ENCODE data around the gene CACNG8.

CACNG8 gene

GRCh38 chr19:53978975-53979801, 16.5 kb downstream of the CACNG8 start:
- H3K36me3 ChIP-seq (ENCODE audit: control insufficient read depth in 1 of 2, insufficient read depth in 2 of 2, low read depth in 1 of 2, low read length in 2 of 2), result no peaks in the 10 kb centered on the region
- no peak overlapping the region for H3K4me2 ChIP-seq (ENCODE audit: low read length, poor library complexity, severe bottlenecking)
- no peak overlapping the region for H2BK120ac ChIP-seq (ENCODE audit: low read depth, low read length)
- H3K9me3 ChIP-seq (ENCODE audit: control insufficient read depth, low read length), result peaks cover 2% of the 10 kb centered on the region
- peaks cover 18% of the 10 kb centered on the region for H3K4me1 ChIP-seq (ENCODE audit: control insufficient read depth, insufficient read depth, low read depth, low read length)
- H3K79me1 ChIP-seq (replicated peaks; ENCODE audit: low read length, poor library complexity, severe bottlenecking), result no peaks in the 10 kb centered on the region
- no peak overlapping the region for H3K23ac ChIP-seq (ENCODE audit: low read length in 2 of 2)
- H3K4me3 ChIP-seq (ENCODE audit: insufficient read depth in 1 of 2, low read depth in 1 of 2, low read length in 2 of 2), result peak overlapping the region in 1 of 2 experiments; percentile 53
- no peak overlapping the region for H3K27ac ChIP-seq (ENCODE audit: low read length, poor library complexity, severe bottlenecking)
- no peak overlapping the region for H2AFZ ChIP-seq (ENCODE audit: low read depth, low read length)
- H3K14ac ChIP-seq (ENCODE audit: low read length in 2 of 2), result no peak overlapping the region
- H3K9ac ChIP-seq (ENCODE audit: low read length), result no peak overlapping the region
- WGBS, result 8% methylated on average over 19 of the region's 19 CpGs
- no peak overlapping the region for H4K91ac ChIP-seq (ENCODE audit: low read length)
- H2BK5ac ChIP-seq (ENCODE audit: low read depth, low read length, poor library complexity, severe bottlenecking), result no peak overlapping the region
- H2AK5ac ChIP-seq (ENCODE audit: low read length, severe bottlenecking), result no peak overlapping the region
- H3K18ac ChIP-seq (ENCODE audit: low read depth in 1 of 2, low read length in 2 of 2), result no peak overlapping the region
- peaks cover 60 to 62% of the 10 kb centered on the region in 2 experiments for H3K27me3 ChIP-seq (ENCODE audit: control insufficient read depth in 1 of 2, insufficient read depth in 1 of 2, low read length in 2 of 2)
- no peak overlapping the region for H3K4ac ChIP-seq (ENCODE audit: low read depth in 1 of 2, low read length in 2 of 2)
- H2BK12ac ChIP-seq (ENCODE audit: low read length in 2 of 2), result no peak overlapping the region
- no peak overlapping the region for H4K8ac ChIP-seq (ENCODE audit: low read length)
- no peak overlapping the region for H2BK15ac ChIP-seq (ENCODE audit: low read depth, poor library complexity, severe bottlenecking)
- no peak for DNase-seq

GRCh38 chr19:53980539-53981375, 18.0 kb downstream of the CACNG8 start:
- Histone ChIP-seq H2AFZ (ENCODE audit: low read depth, low read length) (no peak overlapping the region), H3K79me1 (replicated peaks; ENCODE audit: low read length, poor library complexity, severe bottlenecking) (no peaks in the 10 kb centered on the region), H4K91ac (ENCODE audit: low read length) (no peak overlapping the region), H3K18ac (ENCODE audit: low read depth in 1 of 2, low read length in 2 of 2) (no peak overlapping the region), H4K8ac (ENCODE audit: low read length) (no peak overlapping the region), H2BK120ac (ENCODE audit: low read depth, low read length) (no peak overlapping the region), H3K4me2 (ENCODE audit: low read length, poor library complexity, severe bottlenecking) (no peak overlapping the region), H2BK5ac (ENCODE audit: low read depth, low read length, poor library complexity, severe bottlenecking) (no peak overlapping the region), H3K4ac (ENCODE audit: low read depth in 1 of 2, low read length in 2 of 2) (no peak overlapping the region), H3K36me3 (ENCODE audit: control insufficient read depth in 1 of 2, insufficient read depth in 2 of 2, low read depth in 1 of 2, low read length in 2 of 2) (no peaks in the 10 kb centered on the region), H3K9ac (ENCODE audit: low read length) (no peak overlapping the region), H3K9me3 (ENCODE audit: control insufficient read depth, low read length) (peaks cover 2% of the 10 kb centered on the region), H2BK15ac (ENCODE audit: low read depth, poor library complexity, severe bottlenecking) (no peak overlapping the region), H3K4me3 (ENCODE audit: insufficient read depth in 1 of 2, low read depth in 1 of 2, low read length in 2 of 2) (no peak overlapping the region), H3K14ac (ENCODE audit: low read length in 2 of 2) (no peak overlapping the region), H3K4me1 (ENCODE audit: control insufficient read depth, insufficient read depth, low read depth, low read length) (peaks cover 18% of the 10 kb centered on the region), H3K23ac (ENCODE audit: low read length in 2 of 2) (no peak overlapping the region), H3K27me3 (ENCODE audit: control insufficient read depth in 1 of 2, insufficient read depth in 1 of 2, low read length in 2 of 2) (peaks cover 68 to 70% of the 10 kb centered on the region in 2 experiments), H3K27ac (ENCODE audit: low read length, poor library complexity, severe bottlenecking) (no peak overlapping the region), H2AK5ac (ENCODE audit: low read length, severe bottlenecking) (no peak overlapping the region), H2BK12ac (ENCODE audit: low read length in 2 of 2) (no peak overlapping the region)
- DNase-seq, result peak; percentile 14
- 23% methylated on average over 20 of the region's 20 CpGs for WGBS

- Histone ChIP-seq H3K4me2 (ENCODE audit: low read length, poor library complexity, severe bottlenecking) (no peak overlapping the region), H3K4me3 (ENCODE audit: insufficient read depth in 1 of 2, low read depth in 1 of 2, low read length in 2 of 2) (no peak overlapping the region), H4K91ac (ENCODE audit: low read length) (no peak overlapping the region), H2BK12ac (ENCODE audit: low read length in 2 of 2) (no peak overlapping the region), H2BK5ac (ENCODE audit: low read depth, low read length, poor library complexity, severe bottlenecking) (no peak overlapping the region), H2AFZ (ENCODE audit: low read depth, low read length) (no peak overlapping the region), H4K8ac (ENCODE audit: low read length) (no peak overlapping the region), H3K4ac (ENCODE audit: low read depth in 1 of 2, low read length in 2 of 2) (no peak overlapping the region), H3K36me3 (ENCODE audit: control insufficient read depth in 1 of 2, insufficient read depth in 2 of 2, low read depth in 1 of 2, low read length in 2 of 2) (no peaks in the 10 kb centered on the region), H3K9me3 (ENCODE audit: control insufficient read depth, low read length) (peaks cover 2% of the 10 kb centered on the region), H3K79me1 (replicated peaks; ENCODE audit: low read length, poor library complexity, severe bottlenecking) (no peaks in the 10 kb centered on the region), H3K18ac (ENCODE audit: low read depth in 1 of 2, low read length in 2 of 2) (no peak overlapping the region), H3K4me1 (ENCODE audit: control insufficient read depth, insufficient read depth, low read depth, low read length) (peaks cover 18% of the 10 kb centered on the region), H3K9ac (ENCODE audit: low read length) (no peak overlapping the region), H2AK5ac (ENCODE audit: low read length, severe bottlenecking) (no peak overlapping the region), H3K27me3 (ENCODE audit: control insufficient read depth in 1 of 2, insufficient read depth in 1 of 2, low read length in 2 of 2) (peaks cover 67 to 70% of the 10 kb centered on the region in 2 experiments), H2BK15ac (ENCODE audit: low read depth, poor library complexity, severe bottlenecking) (peak overlapping the region; percentile 41), H3K27ac (ENCODE audit: low read length, poor library complexity, severe bottlenecking) (no peak overlapping the region), H2BK120ac (ENCODE audit: low read depth, low read length) (no peak overlapping the region), H3K14ac (ENCODE audit: low read length in 2 of 2) (no peak overlapping the region), H3K23ac (ENCODE audit: low read length in 2 of 2) (no peak overlapping the region)
- 87% methylated on average over 10 of the region's 13 CpGs for WGBS
- DNase-seq, result no peak
Observed at GRCh38 chr19:53981376-53981951, 18.7 kb downstream of the CACNG8 start.

- Histone ChIP-seq H2BK120ac (ENCODE audit: low read depth, low read length) (no peak overlapping the region), H3K79me1 (replicated peaks; ENCODE audit: low read length, poor library complexity, severe bottlenecking) (no peaks in the 10 kb centered on the region), H3K9ac (ENCODE audit: low read length) (no peak overlapping the region), H2AK5ac (ENCODE audit: low read length, severe bottlenecking) (no peak overlapping the region), H3K27ac (ENCODE audit: low read length, poor library complexity, severe bottlenecking) (no peak overlapping the region), H3K27me3 (ENCODE audit: control insufficient read depth in 1 of 2, insufficient read depth in 1 of 2, low read length in 2 of 2) (peaks cover 67 to 70% of the 10 kb centered on the region in 2 experiments), H3K18ac (ENCODE audit: low read depth in 1 of 2, low read length in 2 of 2) (no peak overlapping the region), H2BK15ac (ENCODE audit: low read depth, poor library complexity, severe bottlenecking) (no peak overlapping the region), H2AFZ (ENCODE audit: low read depth, low read length) (no peak overlapping the region), H3K4me3 (ENCODE audit: insufficient read depth in 1 of 2, low read depth in 1 of 2, low read length in 2 of 2) (no peak overlapping the region), H3K4ac (ENCODE audit: low read depth in 1 of 2, low read length in 2 of 2) (no peak overlapping the region), H2BK5ac (ENCODE audit: low read depth, low read length, poor library complexity, severe bottlenecking) (no peak overlapping the region), H3K4me2 (ENCODE audit: low read length, poor library complexity, severe bottlenecking) (peak overlapping the region; percentile 42), H3K23ac (ENCODE audit: low read length in 2 of 2) (no peak overlapping the region), H4K91ac (ENCODE audit: low read length) (no peak overlapping the region), H3K14ac (ENCODE audit: low read length in 2 of 2) (no peak overlapping the region), H3K36me3 (ENCODE audit: control insufficient read depth in 1 of 2, insufficient read depth in 2 of 2, low read depth in 1 of 2, low read length in 2 of 2) (no peaks in the 10 kb centered on the region), H2BK12ac (ENCODE audit: low read length in 2 of 2) (no peak overlapping the region), H3K9me3 (ENCODE audit: control insufficient read depth, low read length) (peaks cover 2% of the 10 kb centered on the region), H3K4me1 (ENCODE audit: control insufficient read depth, insufficient read depth, low read depth, low read length) (peaks cover 18% of the 10 kb centered on the region), H4K8ac (ENCODE audit: low read length) (no peak overlapping the region)
- DNase-seq, result no peak
- WGBS, result 9% methylated on average over 43 of the region's 62 CpGs
Observed at GRCh38 chr19:53982001-53982451, 19.3 kb downstream of the CACNG8 start.
